ENCODE measurements around the gene E2F4.
A peak's percentile ranks its signal among the peaks of the same experiment; 100 is the strongest.

E2F4 gene

DNA sequence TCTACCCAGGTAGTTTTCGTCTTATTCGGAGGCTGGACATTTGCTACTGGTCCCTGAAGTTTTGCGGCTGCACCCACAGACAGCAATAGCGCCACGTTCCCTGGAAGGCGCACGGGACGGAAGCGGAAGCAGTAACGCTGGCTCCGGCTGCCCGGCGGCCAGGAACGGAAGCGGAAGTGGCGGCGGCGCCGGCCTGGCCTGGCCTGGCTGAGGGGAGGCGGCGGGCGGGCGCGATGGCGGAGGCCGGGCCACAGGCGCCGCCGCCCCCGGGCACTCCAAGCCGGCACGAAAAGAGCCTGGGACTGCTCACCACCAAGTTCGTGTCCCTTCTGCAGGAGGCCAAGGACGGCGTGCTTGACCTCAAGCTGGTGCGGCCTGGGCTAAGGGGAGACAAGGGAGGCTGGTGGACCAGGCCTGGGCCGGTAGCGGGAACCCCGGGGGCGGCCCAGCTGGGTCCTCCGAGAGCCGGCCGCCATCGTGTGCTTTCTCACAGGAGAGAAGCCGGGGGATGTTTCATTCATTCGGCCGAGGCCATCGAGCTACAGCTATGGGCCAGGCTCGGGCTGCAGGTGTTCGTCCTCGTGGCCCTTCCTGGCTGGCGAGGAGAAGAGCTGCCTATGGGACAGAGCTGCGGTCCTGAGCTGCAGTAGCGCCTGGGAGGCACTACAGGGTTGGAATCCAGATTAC, at the start of gene E2F4:
Gene E2F4 (plus strand): TSS at position 161 of the 687 bp plus-strand sequence. CDS start 73 bp downstream, at position 234.
- TF ChIP-seq CTCF (IDR thresholded peaks at IDR 0.05; ENCODE audit: extremely low read depth, insufficient read depth, missing control alignments): no peak
- in situ Hi-C loops (cut with MboI; ENCODE audit: low pct_unique_long_range_greater_than_20kb, low sequenced_read_pairs, unreplicated experiment): no loop called here
- peak; percentile 98 for DNase-seq (ENCODE audit: low spot score)

DNA sequence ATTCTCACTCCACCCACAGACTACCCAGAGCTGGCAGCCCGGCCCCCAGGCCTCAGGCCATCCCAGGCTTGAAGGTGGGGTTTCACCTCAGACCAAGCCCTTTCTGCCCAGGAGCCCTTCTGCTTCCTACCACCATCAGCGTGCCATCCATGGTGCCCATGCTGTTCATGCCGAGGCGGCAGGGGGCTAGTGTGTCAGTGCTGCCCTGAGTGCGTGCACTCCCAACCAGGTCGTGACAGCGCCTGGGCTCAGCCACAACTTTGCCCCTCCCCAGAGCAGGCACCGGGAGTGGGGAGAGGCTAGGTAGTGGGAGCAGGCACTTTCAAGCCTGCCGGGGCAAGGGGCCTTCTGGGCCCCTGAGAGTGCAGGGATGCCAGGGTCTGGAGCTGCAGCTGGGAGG, 49.6 kb upstream of the E2F4 start:
- in situ Hi-C loops (cut with MboI; ENCODE audit: low pct_unique_long_range_greater_than_20kb, low sequenced_read_pairs, unreplicated experiment): no loop called here
- no peak for DNase-seq (ENCODE audit: low spot score)
- no peak for TF ChIP-seq CTCF (IDR thresholded peaks at IDR 0.05; ENCODE audit: extremely low read depth, insufficient read depth, missing control alignments)

DNA sequence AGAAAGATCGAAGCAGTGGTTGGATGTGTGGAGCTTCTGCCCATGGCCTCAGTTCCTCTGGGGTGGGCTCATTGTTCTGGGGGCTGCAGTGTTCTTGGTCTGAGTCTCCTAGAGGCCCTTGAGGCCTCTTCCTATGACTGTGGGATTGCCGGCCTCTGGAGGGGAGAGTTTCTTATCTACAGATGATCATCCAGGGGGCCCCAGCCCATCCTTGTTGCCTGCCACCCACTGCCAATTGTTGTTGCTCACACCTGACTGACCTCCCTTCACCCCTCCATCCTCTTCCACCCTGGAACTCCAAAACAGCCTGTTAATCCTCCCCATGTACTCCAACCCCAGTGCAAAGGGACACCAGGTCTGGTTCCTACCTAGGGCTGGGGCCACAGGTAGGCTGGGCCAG, 47.0 kb upstream of the E2F4 start:
- in situ Hi-C loops (cut with MboI; ENCODE audit: low pct_unique_long_range_greater_than_20kb, low sequenced_read_pairs, unreplicated experiment): no loop called here
- TF ChIP-seq CTCF (IDR thresholded peaks at IDR 0.05; ENCODE audit: extremely low read depth, insufficient read depth, missing control alignments): no peak
- DNase-seq (ENCODE audit: low spot score): no peak

DNA sequence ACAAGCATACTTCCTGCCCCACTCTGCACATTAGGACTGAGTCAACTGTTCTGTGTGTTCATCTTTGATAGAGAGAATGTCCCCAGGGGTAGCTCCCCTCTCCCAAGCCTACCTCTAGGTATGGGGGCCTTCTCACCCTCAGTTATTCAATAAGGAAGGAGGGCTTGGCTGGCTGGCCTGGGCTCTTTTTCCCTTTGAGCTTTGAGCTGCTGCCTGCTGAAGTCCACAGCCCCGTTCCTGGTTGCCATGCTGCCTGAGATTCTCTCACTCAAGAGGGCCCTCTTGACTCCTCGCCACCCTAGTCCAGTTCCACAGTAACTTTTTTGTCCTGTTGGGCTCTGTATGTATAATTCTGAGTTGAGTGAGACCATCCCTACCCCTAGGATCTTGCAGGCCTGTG, 46.2 kb upstream of the E2F4 start:
- DNase-seq (ENCODE audit: low spot score): no peak
- in situ Hi-C loops (cut with MboI; ENCODE audit: low pct_unique_long_range_greater_than_20kb, low sequenced_read_pairs, unreplicated experiment): no loop called here
- no peak for TF ChIP-seq CTCF (IDR thresholded peaks at IDR 0.05; ENCODE audit: extremely low read depth, insufficient read depth, missing control alignments)

DNA sequence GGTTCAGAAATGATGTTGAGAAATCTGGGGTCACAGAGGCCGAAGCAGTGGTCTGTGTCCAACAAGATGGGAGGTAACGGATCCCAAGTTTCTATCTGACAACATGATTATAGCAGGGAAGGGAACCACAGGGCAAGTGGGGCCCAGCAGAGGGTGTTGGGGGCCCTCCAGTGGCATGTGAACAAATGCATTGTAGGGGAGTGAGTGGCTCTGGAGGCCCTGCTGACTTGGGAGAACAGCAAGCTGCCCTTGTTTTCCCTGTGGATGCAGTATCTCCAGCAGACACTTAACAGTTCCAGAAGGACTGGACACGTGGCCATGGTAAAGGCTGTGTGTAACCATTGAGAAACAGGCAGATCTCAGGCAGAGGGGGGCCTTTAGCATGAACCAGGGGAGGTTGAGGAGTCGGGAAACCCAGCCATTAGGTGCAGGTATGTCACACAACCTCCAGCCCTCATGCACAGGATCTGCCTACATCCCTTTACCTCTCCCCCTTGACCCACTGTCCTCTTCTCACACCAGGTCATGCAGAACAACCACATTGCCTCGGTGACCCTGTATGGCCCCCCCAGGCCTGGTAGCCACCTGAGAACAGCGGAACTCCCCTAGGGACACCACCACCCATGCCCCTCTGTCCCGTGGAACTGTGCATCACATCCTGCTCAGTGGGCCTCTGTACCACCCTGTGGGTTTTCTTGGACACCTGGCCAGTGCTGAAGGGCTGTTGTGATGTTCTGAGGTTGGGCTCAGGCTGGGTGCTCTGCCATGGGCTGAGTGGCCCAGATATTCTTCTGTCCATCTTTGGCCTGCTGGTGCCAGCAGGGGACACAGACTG, 45.2 kb upstream of the E2F4 start:
- in situ Hi-C loops (cut with MboI; ENCODE audit: low pct_unique_long_range_greater_than_20kb, low sequenced_read_pairs, unreplicated experiment): no loop called here
- no peak for TF ChIP-seq CTCF (IDR thresholded peaks at IDR 0.05; ENCODE audit: extremely low read depth, insufficient read depth, missing control alignments)

DNA sequence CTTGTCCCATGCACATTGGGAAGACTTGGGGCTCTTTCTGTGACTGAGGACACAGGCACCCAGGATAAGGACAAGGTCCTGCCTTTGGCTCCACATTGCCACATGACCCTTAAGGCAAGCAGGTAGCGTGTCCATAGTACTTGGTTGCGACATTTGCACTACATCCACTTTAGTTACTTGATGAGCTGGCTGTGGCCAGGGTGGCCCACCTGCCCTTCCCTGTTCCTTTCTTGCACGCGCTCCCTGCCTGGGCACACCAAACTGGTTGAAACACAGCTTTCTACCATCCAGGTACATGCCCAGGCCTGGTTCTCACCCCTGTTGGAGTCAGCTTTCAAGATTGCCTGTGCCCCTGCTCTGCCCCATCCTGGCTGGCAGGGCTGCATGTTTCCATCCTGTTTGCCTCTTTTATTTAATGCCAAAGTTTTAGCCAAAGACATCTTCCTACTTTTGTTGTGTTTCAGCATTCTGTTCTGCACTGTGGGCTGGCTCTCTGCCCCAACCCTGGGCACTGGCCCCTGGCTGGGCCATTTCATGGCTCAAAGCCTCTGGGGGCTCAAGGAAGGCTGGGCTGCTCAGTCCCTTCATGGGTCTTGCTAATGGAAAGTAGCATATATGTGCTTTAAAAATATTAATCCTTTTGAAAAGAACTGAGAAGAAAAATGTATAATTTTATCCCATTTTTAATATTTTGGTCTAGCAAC, 44.4 kb upstream of the E2F4 start:
- in situ Hi-C loops (cut with MboI; ENCODE audit: low pct_unique_long_range_greater_than_20kb, low sequenced_read_pairs, unreplicated experiment): no loop called here
- no peak for DNase-seq (ENCODE audit: low spot score)
- no peak for TF ChIP-seq CTCF (IDR thresholded peaks at IDR 0.05; ENCODE audit: extremely low read depth, insufficient read depth, missing control alignments)

More for the DNA sequence above, 45.2 kb upstream of the E2F4 start:
- peak; percentile 15 for DNase-seq (ENCODE audit: low spot score)

All from GM13977 (cell line).